Breast epithelium (tissue), 3 donors: ENCODE measurements around the gene CCL13.

Experiments
- CTCF ChIP-seq, 3 donors: fragments of 450-650 bp; IDR thresholded peaks; one replicate each; pipeline ENCODE4 v1.5.1; 2016 to 2017; ENCODE audit warnings: antibody characterized with exemption in 3 of 3, mild to moderate bottlenecking in 3 of 3, moderate library complexity in 3 of 3
- POLR2A ChIP-seq: fragments of 450-650 bp; IDR thresholded peaks from one replicate; pipeline ENCODE4 v1.6.1; 2016; ENCODE audit warnings: antibody characterized with exemption, mild to moderate bottlenecking, moderate library complexity
- POLR2AphosphoS5 ChIP-seq, 3 donors: sonication (generic); formaldehyde crosslinking; IDR thresholded peaks; one replicate each; pipeline ENCODE4 v1.6.1; 2017; ENCODE audit warnings: antibody characterized with exemption in 3 of 3

- no peak for TF ChIP-seq CTCF (IDR thresholded peaks at IDR 0.05)
- no peak for TF ChIP-seq POLR2A
- no peak for TF ChIP-seq POLR2AphosphoS5 (IDR thresholded peaks at IDR 0.05)
Measured at GRCh38 chr17:34319039-34319483, 37.2 kb upstream of the CCL13 start, which contains the start of gene CCL8.
